Measurements from ENCODE around the gene ZNF778. TPM values are rescaled to one million over a fixed set of nuclear protein-coding genes. Genes with fewer than 3 reads are reported as not detected.

ZNF778 gene
- total and polyA plus RNA-seq, 2 of the 13 experiments (the other 11 are each of a cell fraction or from before 2014, with no cell fraction given): 3.8 to 7.2 TPM

- TF ChIP-seq ZNF639 (CRISPR knock-in tag; conservative IDR thresholded peaks at IDR 0.05) (no peak), ZNF737 (CRISPR knock-in tag; IDR thresholded peaks at IDR 0.05; ENCODE audit: borderline replicate concordance) (0 out of 2 replicates have a peak, but pooled peaks have one; percentile 83), HBP1 (CRISPR knock-in tag; IDR thresholded peaks at IDR 0.05; ENCODE audit: low read depth) (no peak), ATF7 (IDR thresholded peaks at IDR 0.05) (no peak), ATF7 (CRISPR knock-in tag; IDR thresholded peaks at IDR 0.05) (no peak), ZNF234 (CRISPR knock-in tag; conservative IDR thresholded peaks at IDR 0.05) (0 out of 2 replicates have a peak, but pooled peaks have one; percentile 22), CHD2 (IDR thresholded peaks at IDR 0.05; ENCODE audit: low read depth, low read length) (peak; percentile 28; the same call in 1 of the 2 replicates), ZNF280B (CRISPR knock-in tag; IDR thresholded peaks at IDR 0.05; ENCODE audit: borderline replicate concordance) (peak; percentile 61; the same call in 1 of the 2 replicates), ATF7-NPFF (CRISPR knock-in tag; IDR thresholded peaks at IDR 0.05; ENCODE audit: low read depth) (peak; percentile 28; the same call in 1 of the 2 replicates), KAT8 (CRISPR knock-in tag; IDR thresholded peaks at IDR 0.05) (no peak), HOXA7 (CRISPR knock-in tag; IDR thresholded peaks at IDR 0.05) (0 out of 2 replicates have a peak, but pooled peaks have one; percentile 76), HNF4A (CRISPR knock-in tag; IDR thresholded peaks at IDR 0.05) (peak; percentile 10; the same call in 1 of the 2 replicates), ZNF431 (CRISPR knock-in tag; IDR thresholded peaks at IDR 0.05; ENCODE audit: borderline replicate concordance, low read depth) (peak; percentile 68), AHDC1 (CRISPR knock-in tag; IDR thresholded peaks at IDR 0.05; ENCODE audit: borderline replicate concordance) (no peak; the same call in 1 of the 2 replicates), ZNF781 (CRISPR knock-in tag; IDR thresholded peaks at IDR 0.05; ENCODE audit: borderline replicate concordance, not compliant biosample characterization) (no peak), ZNF569 (CRISPR knock-in tag; IDR thresholded peaks at IDR 0.05; ENCODE audit: borderline replicate concordance) (no peak), ZNF33B (CRISPR knock-in tag; IDR thresholded peaks at IDR 0.05) (no peak)
These were observed 26.2 kb upstream of the ZNF778 start (continued) for GRCh38 chr16:89191033-89191900.

Data from HepG2 (cell line).